OCI-LY7 (cell line): Measurements from ENCODE around the gene GJB3. TPM values are rescaled to one million over a fixed set of nuclear protein-coding genes. Genes with fewer than 3 reads are reported as not detected.

ENCODE experiments used
- BruUV-seq: library from RNA; stranded (reverse); fragments of 400-500 nt; replicated peaks from 2 replicates; lab custom pipeline; 2021; lab: Mats Ljungman, UMichigan
- CTCF ChIA-PET: fragments of 300-600 bp; sonication (Branson Sonifier 250); formaldehyde crosslinking; loops from one replicate; lab custom pipeline; 2022; ENCODE audit warnings: antibody characterized with exemption; ENCODE audit not compliant: unreplicated experiment; lab: Charles Lee
- POLR2A ChIA-PET: fragments of 300-600 bp; sonication (Branson Sonifier 250); formaldehyde crosslinking; loops from one replicate; lab custom pipeline; 2022; ENCODE audit warnings: antibody characterized with exemption; lab: Charles Lee
- DNase-seq: peaks from one replicate; pipeline ENCODE4 v3.0.0-alpha.2; 2015; ENCODE audit warnings: low spot score
- H2AFZ ChIP-seq: fragments of 200-600 bp; sonication (generic), shearing (Covaris generic); 2 replicates; pipeline ENCODE4 v1.6.1; 2014; ENCODE audit warnings: mild to moderate bottlenecking, antibody characterized with exemption, low read length, moderate library complexity
- H3K27ac ChIP-seq: fragments of 200-600 bp; sonication (generic); 2 replicates; pipeline ENCODE4 v1.5.1; 2014; ENCODE audit warnings: mixed run types, low read depth, mild to moderate bottlenecking, moderate library complexity, low read length, inconsistent platforms; ENCODE audit not compliant: poor library complexity, severe bottlenecking
- H3K36me3 ChIP-seq: fragments of 200-600 bp; sonication (generic); 2 replicates; pipeline ENCODE4 v1.6.1; 2014; ENCODE audit warnings: mild to moderate bottlenecking, antibody characterized with exemption, low read length, moderate library complexity, mixed read lengths; ENCODE audit not compliant: insufficient read depth
- H3K4me1 ChIP-seq: fragments of 200-600 bp; sonication (generic); 2 replicates; pipeline ENCODE4 v1.5.1; 2014; ENCODE audit warnings: mild to moderate bottlenecking, low read length; ENCODE audit not compliant: insufficient read depth, poor library complexity, severe bottlenecking
- H3K4me2 ChIP-seq: fragments of 200-600 bp; sonication (generic); 2 replicates; pipeline ENCODE4 v1.6.1; 2014; ENCODE audit warnings: mild to moderate bottlenecking, low read length
- H3K4me3 ChIP-seq: fragments of 200-600 bp; sonication (generic); 2 replicates; pipeline ENCODE4 v1.5.1; 2014; ENCODE audit warnings: mild to moderate bottlenecking, low read depth, low read length; ENCODE audit not compliant: poor library complexity, severe bottlenecking
- H3K79me2 ChIP-seq: fragments of 200-600 bp; sonication (generic); 2 replicates; pipeline ENCODE4 v1.6.1; 2016; ENCODE audit warnings: low read depth, mild to moderate bottlenecking, low read length, moderate library complexity, mixed read lengths; ENCODE audit not compliant: insufficient read depth
- H3K9me2 ChIP-seq: fragments of 200-600 bp; sonication (generic); 2 replicates; pipeline ENCODE4 v1.6.1; 2016; ENCODE audit warnings: mild to moderate bottlenecking, low read length, mixed read lengths; ENCODE audit not compliant: insufficient read depth
- H3K9me3 ChIP-seq: fragments of 200-600 bp; sonication (generic); 2 replicates; pipeline ENCODE4 v1.6.1; 2014; ENCODE audit warnings: mild to moderate bottlenecking, mixed run types, low read length, mixed read lengths
- H4K20me1 ChIP-seq: fragments of 200-600 bp; sonication (generic); 2 replicates; pipeline ENCODE4 v1.6.1; 2014; ENCODE audit warnings: mild to moderate bottlenecking, antibody characterized with exemption, low read length, moderate library complexity, mixed read lengths; ENCODE audit not compliant: insufficient read depth
- EZH2phosphoT487 ChIP-seq: fragments of 200-600 bp; sonication (generic); IDR thresholded peaks from 2 replicates; pipeline ENCODE4 v1.6.1; 2018; ENCODE audit warnings: low read depth, borderline replicate concordance, mild to moderate bottlenecking, mixed run types, antibody characterized with exemption, low read length, moderate library complexity, mixed read lengths
- intact Hi-C: fragments of 100-400 bp; cut with micrococcal nuclease; formaldehyde crosslinking; loops from one replicate; pipeline ENCODE4 v1.10.0; 2022; ENCODE audit not compliant: unreplicated experiment
- total RNA-seq, 2 experiments: library from RNA; depleted of rRNA in 1 of 2; stranded (reverse); fragments of >200 nt in 1 of 2; shearing (Covaris generic) in 1 of 2; gene quantifications; 2 replicates each; pipeline ENCODE4 v1.2.3, GENCODE V29; 2014 to 2022
- TF ChIP-seq, protein P1 (sequence below): fragments of 200-600 bp; sonication (generic); conservative IDR thresholded peaks from 2 replicates; pipeline ENCODE4 v1.5.1; 2014; ENCODE audit warnings: mild to moderate bottlenecking, antibody characterized with exemption, low read length, moderate library complexity, mixed read lengths

The GJB3 gene
- total RNA-seq, 2 experiments from 2014 or later: not detected

DNA sequence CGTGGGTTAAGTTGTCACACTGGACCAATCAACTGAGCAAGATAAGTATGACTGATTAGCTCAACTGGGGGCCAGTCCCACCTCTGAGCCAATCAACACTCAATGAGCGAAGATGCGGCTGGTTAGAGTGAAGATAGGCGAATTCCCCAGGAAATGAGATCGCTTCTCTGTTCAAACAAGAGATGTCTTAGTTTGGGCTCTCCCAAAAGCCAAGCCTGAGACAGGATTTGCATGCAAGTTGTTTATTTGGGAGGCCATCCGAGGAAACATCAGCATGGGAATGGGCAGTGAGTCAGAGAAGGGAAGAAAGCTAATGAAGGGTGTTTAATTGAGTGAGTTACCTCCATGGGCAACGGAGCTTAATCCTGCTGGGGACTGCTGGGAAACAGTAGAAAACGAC is 31.0 kb upstream of the GJB3 start:
- no peak for DNase-seq
- no peaks in the 10 kb centered on the region for H3K9me2 ChIP-seq
- no peaks in the 10 kb centered on the region for H3K36me3 ChIP-seq
- ChIA-PET CTCF (no interaction called here), POLR2A (no interaction called here)
- no peak overlapping the region for H3K4me2 ChIP-seq
- H4K20me1 ChIP-seq: no peaks in the 10 kb centered on the region
- no peaks in the 10 kb centered on the region for H3K9me3 ChIP-seq
- no peaks in the 10 kb centered on the region for H3K79me2 ChIP-seq
- H3K27ac ChIP-seq: no peak overlapping the region
- H2AFZ ChIP-seq: no peak overlapping the region
- TF ChIP-seq, protein P1, sequence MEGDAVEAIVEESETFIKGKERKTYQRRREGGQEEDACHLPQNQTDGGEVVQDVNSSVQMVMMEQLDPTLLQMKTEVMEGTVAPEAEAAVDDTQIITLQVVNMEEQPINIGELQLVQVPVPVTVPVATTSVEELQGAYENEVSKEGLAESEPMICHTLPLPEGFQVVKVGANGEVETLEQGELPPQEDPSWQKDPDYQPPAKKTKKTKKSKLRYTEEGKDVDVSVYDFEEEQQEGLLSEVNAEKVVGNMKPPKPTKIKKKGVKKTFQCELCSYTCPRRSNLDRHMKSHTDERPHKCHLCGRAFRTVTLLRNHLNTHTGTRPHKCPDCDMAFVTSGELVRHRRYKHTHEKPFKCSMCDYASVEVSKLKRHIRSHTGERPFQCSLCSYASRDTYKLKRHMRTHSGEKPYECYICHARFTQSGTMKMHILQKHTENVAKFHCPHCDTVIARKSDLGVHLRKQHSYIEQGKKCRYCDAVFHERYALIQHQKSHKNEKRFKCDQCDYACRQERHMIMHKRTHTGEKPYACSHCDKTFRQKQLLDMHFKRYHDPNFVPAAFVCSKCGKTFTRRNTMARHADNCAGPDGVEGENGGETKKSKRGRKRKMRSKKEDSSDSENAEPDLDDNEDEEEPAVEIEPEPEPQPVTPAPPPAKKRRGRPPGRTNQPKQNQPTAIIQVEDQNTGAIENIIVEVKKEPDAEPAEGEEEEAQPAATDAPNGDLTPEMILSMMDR: no peak
- no peak for TF ChIP-seq EZH2phosphoT487
- intact Hi-C loops: loop anchor here (10.0 kb wide), 1 partner anchor 635 kb away; no protein-coding TSS in a partner anchor
- H3K4me1 ChIP-seq: no peaks in the 10 kb centered on the region
- no TSS peak for BruUV-seq
- no peak overlapping the region for H3K4me3 ChIP-seq

DNA sequence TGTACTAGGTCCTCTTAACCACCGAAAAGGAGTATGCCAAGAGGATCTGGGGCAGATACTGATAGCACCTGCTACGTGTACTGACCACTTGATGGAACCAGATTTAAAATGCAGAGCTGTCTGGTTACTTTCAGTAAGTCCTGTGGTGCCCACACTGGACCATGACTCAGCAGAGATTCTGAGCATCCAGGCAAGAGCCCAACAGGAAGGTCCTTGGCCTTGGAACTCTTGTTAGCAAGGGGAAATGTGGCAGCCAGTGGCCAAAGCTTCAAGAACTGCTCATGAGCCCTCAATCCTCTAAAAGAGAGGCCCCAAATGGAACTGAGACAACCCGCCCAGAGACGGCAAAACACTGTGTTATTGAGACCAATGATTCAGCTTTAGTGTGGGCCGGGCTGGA is 30.4 kb upstream of the GJB3 start:
- intact Hi-C loops: no loop called here
- BruUV-seq: no TSS peak
- Histone ChIP-seq H3K9me2 (no peaks in the 10 kb centered on the region), H3K4me2 (no peak overlapping the region), H3K79me2 (no peaks in the 10 kb centered on the region), H3K36me3 (no peaks in the 10 kb centered on the region), H3K9me3 (no peaks in the 10 kb centered on the region), H3K4me3 (no peak overlapping the region), H4K20me1 (no peaks in the 10 kb centered on the region), H3K4me1 (no peaks in the 10 kb centered on the region), H3K27ac (no peak overlapping the region), H2AFZ (no peak overlapping the region)
- ChIA-PET POLR2A (no interaction called here), CTCF (no interaction called here)
- no peak for DNase-seq
- TF ChIP-seq, protein P1: no peak
- TF ChIP-seq EZH2phosphoT487: no peak

GRCh38 chr1:34753163-34753562 is 27.9 kb upstream of the GJB3 start:
- H3K4me1 ChIP-seq: no peaks in the 10 kb centered on the region
- intact Hi-C loops: no loop called here
- H2AFZ ChIP-seq: no peak overlapping the region
- no peaks in the 10 kb centered on the region for H3K9me2 ChIP-seq
- H4K20me1 ChIP-seq: no peaks in the 10 kb centered on the region
- no peak for DNase-seq
- POLR2A ChIA-PET: interaction anchor here (0.7 kb wide), 1 partner anchor 202 kb away, joined by 3 read pairs; no protein-coding TSS in a partner anchor
- H3K4me3 ChIP-seq: no peak overlapping the region
- TF ChIP-seq, protein P1: 0 out of 2 replicates have a peak, but pooled peaks have one; percentile 16
- TF ChIP-seq EZH2phosphoT487: no peak
- no TSS peak for BruUV-seq
- H3K4me2 ChIP-seq: no peak overlapping the region
- CTCF ChIA-PET: no interaction called here
- no peak overlapping the region for H3K27ac ChIP-seq
- no peaks in the 10 kb centered on the region for H3K36me3 ChIP-seq
- no peaks in the 10 kb centered on the region for H3K9me3 ChIP-seq
- no peaks in the 10 kb centered on the region for H3K79me2 ChIP-seq
